ENCODE measurements around the gene ITPKB.

DNA sequence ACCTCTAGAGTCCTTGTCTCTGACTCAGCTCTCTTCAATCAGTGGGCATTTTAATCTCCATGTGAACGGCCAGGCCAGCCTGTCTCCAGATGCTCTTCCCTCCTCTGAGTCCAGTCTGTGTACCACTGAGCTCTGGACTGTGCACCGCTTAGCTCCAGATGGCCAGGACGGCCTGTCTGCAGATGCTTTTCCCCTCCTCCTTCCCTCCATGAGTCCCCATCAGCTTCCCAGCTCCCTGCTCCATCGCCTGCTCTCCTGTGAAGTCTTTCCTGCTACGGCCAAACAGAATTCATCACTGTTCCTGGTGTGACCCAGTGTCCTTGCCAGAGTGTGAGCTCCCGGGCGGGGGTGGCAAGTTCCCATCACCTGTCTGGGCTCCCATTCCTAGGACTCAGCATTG lies 148.5 kb downstream of the ITPKB start:
- TF ChIP-seq, protein P1, sequence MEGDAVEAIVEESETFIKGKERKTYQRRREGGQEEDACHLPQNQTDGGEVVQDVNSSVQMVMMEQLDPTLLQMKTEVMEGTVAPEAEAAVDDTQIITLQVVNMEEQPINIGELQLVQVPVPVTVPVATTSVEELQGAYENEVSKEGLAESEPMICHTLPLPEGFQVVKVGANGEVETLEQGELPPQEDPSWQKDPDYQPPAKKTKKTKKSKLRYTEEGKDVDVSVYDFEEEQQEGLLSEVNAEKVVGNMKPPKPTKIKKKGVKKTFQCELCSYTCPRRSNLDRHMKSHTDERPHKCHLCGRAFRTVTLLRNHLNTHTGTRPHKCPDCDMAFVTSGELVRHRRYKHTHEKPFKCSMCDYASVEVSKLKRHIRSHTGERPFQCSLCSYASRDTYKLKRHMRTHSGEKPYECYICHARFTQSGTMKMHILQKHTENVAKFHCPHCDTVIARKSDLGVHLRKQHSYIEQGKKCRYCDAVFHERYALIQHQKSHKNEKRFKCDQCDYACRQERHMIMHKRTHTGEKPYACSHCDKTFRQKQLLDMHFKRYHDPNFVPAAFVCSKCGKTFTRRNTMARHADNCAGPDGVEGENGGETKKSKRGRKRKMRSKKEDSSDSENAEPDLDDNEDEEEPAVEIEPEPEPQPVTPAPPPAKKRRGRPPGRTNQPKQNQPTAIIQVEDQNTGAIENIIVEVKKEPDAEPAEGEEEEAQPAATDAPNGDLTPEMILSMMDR (IDR thresholded peaks at IDR 0.05), result no peak
- no peak for TF ChIP-seq POLR2A (IDR thresholded peaks at IDR 0.05)
